ENCODE results near the gene ARHGAP24. TPM values are rescaled to one million over a fixed set of nuclear protein-coding genes. Genes with fewer than 3 reads are reported as not detected.

Gene ARHGAP24
- total and polyA plus RNA-seq, 4 donors = 1.8 to 15.2 (median 3.3) TPM

GRCh38 chr4:86035688-86036087 is 560.7 kb downstream of the ARHGAP24 start:
- TF ChIP-seq REST (IDR thresholded peaks at IDR 0.05) (no peak), SP1 (IDR thresholded peaks at IDR 0.05) (no peak), HNF4G (IDR thresholded peaks at IDR 0.05) (no peak), JUND (IDR thresholded peaks at IDR 0.05) (no peak), RXRA (IDR thresholded peaks at IDR 0.05) (no peak)
- Histone ChIP-seq H3K4me1 (ENCODE audit: control insufficient read depth in 4 of 4, insufficient read depth in 4 of 4, low read length in 3 of 4) (no peaks in the 10 kb centered on the region), H3K36me3 (ENCODE audit: control insufficient read depth in 4 of 4, insufficient read depth in 3 of 4, low read depth in 1 of 4, low read length in 3 of 4) (no peaks in the 10 kb centered on the region), H3K9ac (ENCODE audit: low read depth in 1 of 2, low read length in 2 of 2) (no peak overlapping the region), H3K27me3 (ENCODE audit: control insufficient read depth in 4 of 4, insufficient read depth in 4 of 4, low read length in 3 of 4) (peaks cover 0 to 5% (median 0%) of the 10 kb centered on the region in 4 donors), H3K9me3 (ENCODE audit: control insufficient read depth in 4 of 4, low read length in 3 of 4) (no peaks in the 10 kb centered on the region), H3K4me3 (ENCODE audit: low read depth in 1 of 3, low read length in 3 of 3) (no peak overlapping the region), H3K27ac (ENCODE audit: low read depth in 1 of 2, low read length in 2 of 2) (no peak overlapping the region)
- no peak for DNase-seq (ENCODE audit: low spot score)
- 92% methylated on average over 1 of the region's 1 CpG for WGBS

- H3K9ac ChIP-seq (ENCODE audit: low read depth in 1 of 2, low read length in 2 of 2) = no peak overlapping the region
- H3K36me3 ChIP-seq (ENCODE audit: control insufficient read depth in 4 of 4, insufficient read depth in 3 of 4, low read depth in 1 of 4, low read length in 3 of 4) = no peaks in the 10 kb centered on the region
- no peak overlapping the region for H3K27ac ChIP-seq (ENCODE audit: low read depth in 1 of 2, low read length in 2 of 2)
- H3K4me3 ChIP-seq (ENCODE audit: low read depth in 1 of 3, low read length in 3 of 3) = no peak overlapping the region
- peaks cover 0 to 5% (median 0%) of the 10 kb centered on the region in 4 donors for H3K27me3 ChIP-seq (ENCODE audit: control insufficient read depth in 4 of 4, insufficient read depth in 4 of 4, low read length in 3 of 4)
- no peak for DNase-seq (ENCODE audit: low spot score)
- no peaks in the 10 kb centered on the region for H3K4me1 ChIP-seq (ENCODE audit: control insufficient read depth in 4 of 4, insufficient read depth in 4 of 4, low read length in 3 of 4)
- TF ChIP-seq MAX (IDR thresholded peaks at IDR 0.05) = no peak
- no peak for TF ChIP-seq CTCF (IDR thresholded peaks at IDR 0.05; ENCODE audit: low read depth, low read length, missing input control)
- no peak for TF ChIP-seq FOXA1 (IDR thresholded peaks at IDR 0.05)
- TF ChIP-seq YY1 (IDR thresholded peaks at IDR 0.05) = no peak
- TF ChIP-seq HNF4G (IDR thresholded peaks at IDR 0.05) = no peak
- TF ChIP-seq REST (IDR thresholded peaks at IDR 0.05) = no peak
- TF ChIP-seq TAF1 (conservative IDR thresholded peaks at IDR 0.05) = no peak
- no peak for TF ChIP-seq HNF4A (conservative IDR thresholded peaks at IDR 0.05)
- TF ChIP-seq FOXA2 (IDR thresholded peaks at IDR 0.05) = no peak
- no peak for TF ChIP-seq ATF3 (IDR thresholded peaks at IDR 0.05)
- TF ChIP-seq NR2F2 (IDR thresholded peaks at IDR 0.05) = no peak
- no peak for TF ChIP-seq RXRA (IDR thresholded peaks at IDR 0.05)
- TF ChIP-seq ZBTB33 (IDR thresholded peaks at IDR 0.05) = no peak
- TF ChIP-seq EGR1 (IDR thresholded peaks at IDR 0.05; ENCODE audit: low read depth in 2 of 2) = no peak
- no peak for TF ChIP-seq JUND (IDR thresholded peaks at IDR 0.05)
- no peak for TF ChIP-seq RAD21 (IDR thresholded peaks at IDR 0.05)
- 77% methylated on average over 4 of the region's 4 CpGs for WGBS
- no peaks in the 10 kb centered on the region for H3K9me3 ChIP-seq (ENCODE audit: control insufficient read depth in 4 of 4, low read length in 3 of 4)
These were observed 561.8 kb downstream of the ARHGAP24 start for GRCh38 chr4:86036736-86037135.

Measured in liver (tissue), 9 donors.